HUDEP-2 (cell line): ENCODE data around the gene SLMAP.

Source experiments
- DNase-seq, 76 experiments: peaks; one replicate each; lab custom pipeline; 2025; ENCODE audit not compliant: unreplicated experiment in 76 of 76; lab: John Stamatoyannopoulos, UW

Gene SLMAP

GRCh38 chr3:57927166-57927565 lies 171.1 kb downstream of the SLMAP start:
- DNase-seq: no peak

GRCh38 chr3:57927916-57928315 lies 171.8 kb downstream of the SLMAP start:
- no peak for DNase-seq

GRCh38 chr3:57928511-57928910 lies 172.4 kb downstream of the SLMAP start:
- DNase-seq: no peak

GRCh38 chr3:57929988-57930387 lies 173.9 kb downstream of the SLMAP start:
- no peak for DNase-seq

- DNase-seq: no peak
Observed at GRCh38 chr3:57933602-57934001, 177.5 kb downstream of the SLMAP start.

- no peak for DNase-seq
Observed at GRCh38 chr3:57934373-57934772, 178.3 kb downstream of the SLMAP start.

- DNase-seq: peak in 68 of 76 experiments; percentile 7 to 81 (median 51)
Observed at GRCh38 chr3:57935539-57935938, 179.4 kb downstream of the SLMAP start.

GRCh38 chr3:57937092-57937491 lies 181.0 kb downstream of the SLMAP start:
- DNase-seq: no peak

- DNase-seq: no peak
Observed at GRCh38 chr3:57939775-57940174, 183.7 kb downstream of the SLMAP start.

GRCh38 chr3:57942388-57942787 lies 186.3 kb downstream of the SLMAP start:
- no peak for DNase-seq

GRCh38 chr3:57942872-57943283 lies 186.8 kb downstream of the SLMAP start:
- DNase-seq: peak in 1 of 76 experiments; percentile 5

- DNase-seq: no peak
Observed at GRCh38 chr3:57943525-57944495, 187.7 kb downstream of the SLMAP start.

- no peak for DNase-seq
Observed at GRCh38 chr3:57946970-57947381, 190.9 kb downstream of the SLMAP start.

GRCh38 chr3:57948080-57948671 lies 192.1 kb downstream of the SLMAP start:
- DNase-seq: no peak

- no peak for DNase-seq
Observed at GRCh38 chr3:57948781-57949242, 192.7 kb downstream of the SLMAP start.

GRCh38 chr3:57949344-57949743 lies 193.2 kb downstream of the SLMAP start:
- DNase-seq: peak in 1 of 76 experiments; percentile 3

- peak in 15 of 76 experiments; percentile 4 to 44 (median 10) for DNase-seq
Observed at GRCh38 chr3:57949785-57950615, 193.9 kb downstream of the SLMAP start.

- peak in 42 of 76 experiments; percentile 1 to 54 (median 30) for DNase-seq
Observed at GRCh38 chr3:57951066-57951882, 195.2 kb downstream of the SLMAP start.

- DNase-seq: no peak
Observed at GRCh38 chr3:57952208-57952631, 196.1 kb downstream of the SLMAP start.

- no peak for DNase-seq
Observed at GRCh38 chr3:57952651-57953050, 196.5 kb downstream of the SLMAP start.
